ENCODE data around the gene RPL22L1. TPM values are rescaled to one million over a fixed set of nuclear protein-coding genes. Genes with fewer than 3 reads are reported as not detected.

The RPL22L1 gene
- total RNA-seq, 4 donors from 2014 or later = 84.2 to 108 (median 98.3) TPM

GRCh38 chr3:170909129-170909903, 39.3 kb upstream of the RPL22L1 start:
- DNase-seq (ENCODE audit: low spot score) (no peak), ATAC-seq (ENCODE audit: low FRiP score) (peak; percentile 86)
- TF ChIP-seq CTCF (IDR thresholded peaks at IDR 0.05) = no peak

- DNase-seq (ENCODE audit: low spot score) (peak; percentile 86), ATAC-seq (ENCODE audit: low FRiP score) (peak; percentile 93)
- no peak for TF ChIP-seq CTCF (IDR thresholded peaks at IDR 0.05)
Observed at GRCh38 chr3:170908235-170909116, 38.5 kb upstream of the RPL22L1 start, which contains the start of gene EIF5A2. EIF5A2 (minus strand) TSS chr3:170908637; CDS start chr3:170907806, 831 bp downstream.

GRCh38 chr3:170907637-170908234, 37.7 kb upstream of the RPL22L1 start:
- ATAC-seq (ENCODE audit: low FRiP score) (no peak), DNase-seq (ENCODE audit: low spot score) (no peak)
- TF ChIP-seq CTCF (IDR thresholded peaks at IDR 0.05) = no peak

- DNase-seq (ENCODE audit: low spot score) (no peak), ATAC-seq (ENCODE audit: low FRiP score) (no peak)
- no peak for TF ChIP-seq CTCF (IDR thresholded peaks at IDR 0.05)
Observed at GRCh38 chr3:170905862-170906261, 35.9 kb upstream of the RPL22L1 start.

GRCh38 chr3:170903123-170903522, 33.1 kb upstream of the RPL22L1 start:
- TF ChIP-seq CTCF (IDR thresholded peaks at IDR 0.05) = no peak
- ATAC-seq (ENCODE audit: low FRiP score) = no peak

GRCh38 chr3:170899455-170899854, 29.5 kb upstream of the RPL22L1 start:
- ATAC-seq (ENCODE audit: low FRiP score) = no peak
- DNase-seq (ENCODE audit: low spot score) = no peak
- no peak for TF ChIP-seq CTCF (IDR thresholded peaks at IDR 0.05)

More at GRCh38 chr3:170903123-170903522, 33.1 kb upstream of the RPL22L1 start:
- no peak for DNase-seq (ENCODE audit: low spot score)
